CD1c-positive myeloid dendritic cell (primary cell): ENCODE results near the gene SNAPC2.

Experiments used
- DNase-seq: peaks from one replicate; pipeline ENCODE4 v3.0.0-alpha.2; 2016; ENCODE audit errors: extremely low spot score

The SNAPC2 gene

DNA sequence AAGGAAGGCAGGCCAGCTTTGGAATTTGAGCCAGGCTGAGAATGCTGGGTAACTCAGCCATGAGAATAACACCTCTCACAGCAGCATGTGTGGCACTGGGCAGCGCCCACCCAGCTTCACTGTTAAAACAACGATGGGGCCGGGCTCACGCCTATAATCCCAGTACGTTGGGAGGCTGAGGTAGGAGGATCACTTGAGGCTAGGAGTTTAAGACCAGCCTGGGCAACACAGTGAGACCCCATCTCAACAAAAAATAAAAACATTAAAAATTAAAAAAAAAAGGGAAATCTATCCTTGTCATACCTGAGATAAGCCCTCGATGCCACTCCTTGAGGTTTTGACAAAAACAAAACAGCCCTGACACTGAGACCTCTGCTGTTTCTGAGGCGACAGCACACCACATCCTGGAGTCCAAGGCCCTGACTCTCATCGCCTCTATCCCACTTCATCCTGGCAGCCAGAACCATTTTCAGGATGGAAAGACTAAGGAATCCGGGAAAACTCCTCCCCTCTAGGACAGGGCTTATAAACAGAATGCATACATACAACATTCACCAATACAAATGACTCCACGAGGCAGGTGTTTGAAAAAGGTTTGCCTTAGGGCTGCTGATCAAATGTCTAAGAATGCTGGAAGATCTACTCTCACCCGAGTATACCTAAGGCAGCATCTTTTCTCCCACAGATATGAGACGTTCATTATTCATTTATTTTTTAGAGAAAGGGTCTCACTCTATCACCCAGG is 46.0 kb downstream of the SNAPC2 start:
- no peak for DNase-seq

- DNase-seq: no peak
These were observed 48.1 kb downstream of the SNAPC2 start for GRCh38 chr19:7968008-7968795.

- no peak for DNase-seq
These were observed 48.8 kb downstream of the SNAPC2 start for GRCh38 chr19:7968796-7969554.

GRCh38 chr19:7969555-7969939 is 49.4 kb downstream of the SNAPC2 start:
- no peak for DNase-seq

DNA sequence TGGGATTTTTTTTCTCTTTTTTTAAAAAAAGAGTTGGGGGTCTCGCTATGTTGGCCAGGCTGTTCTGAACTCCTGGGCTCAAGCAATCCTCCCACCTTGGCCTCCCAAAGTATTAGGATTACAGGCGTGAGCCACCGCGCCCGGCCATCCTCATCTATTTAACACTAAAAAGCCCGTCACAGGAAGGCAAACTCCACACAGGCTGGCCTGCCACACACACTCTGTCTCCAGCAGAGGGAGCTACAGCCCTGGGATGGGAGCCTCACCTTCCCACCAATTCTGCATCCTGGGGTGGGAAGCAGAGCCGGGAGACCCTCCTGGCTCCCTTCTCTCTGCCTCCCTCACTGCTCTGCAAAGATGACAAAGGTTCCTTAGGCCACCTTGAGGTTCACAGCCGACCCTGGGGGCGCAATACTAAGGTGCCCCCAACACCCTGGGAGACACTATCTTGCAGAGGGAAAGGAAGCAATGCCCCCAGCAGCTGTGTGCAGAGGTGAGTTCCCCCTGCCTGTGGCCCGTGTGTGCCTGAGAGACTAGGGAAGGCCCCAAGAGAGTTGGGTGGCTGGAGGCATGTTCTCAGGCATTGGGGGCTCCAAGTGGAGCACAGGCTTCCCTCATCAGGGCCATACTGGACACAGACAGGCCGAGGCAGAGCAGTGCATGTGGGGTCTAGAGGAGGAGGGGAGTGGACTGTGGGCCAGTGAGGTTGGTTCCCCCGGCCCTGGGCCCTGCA is 50.7 kb downstream of the SNAPC2 start:
- DNase-seq: peak; percentile 46

DNA sequence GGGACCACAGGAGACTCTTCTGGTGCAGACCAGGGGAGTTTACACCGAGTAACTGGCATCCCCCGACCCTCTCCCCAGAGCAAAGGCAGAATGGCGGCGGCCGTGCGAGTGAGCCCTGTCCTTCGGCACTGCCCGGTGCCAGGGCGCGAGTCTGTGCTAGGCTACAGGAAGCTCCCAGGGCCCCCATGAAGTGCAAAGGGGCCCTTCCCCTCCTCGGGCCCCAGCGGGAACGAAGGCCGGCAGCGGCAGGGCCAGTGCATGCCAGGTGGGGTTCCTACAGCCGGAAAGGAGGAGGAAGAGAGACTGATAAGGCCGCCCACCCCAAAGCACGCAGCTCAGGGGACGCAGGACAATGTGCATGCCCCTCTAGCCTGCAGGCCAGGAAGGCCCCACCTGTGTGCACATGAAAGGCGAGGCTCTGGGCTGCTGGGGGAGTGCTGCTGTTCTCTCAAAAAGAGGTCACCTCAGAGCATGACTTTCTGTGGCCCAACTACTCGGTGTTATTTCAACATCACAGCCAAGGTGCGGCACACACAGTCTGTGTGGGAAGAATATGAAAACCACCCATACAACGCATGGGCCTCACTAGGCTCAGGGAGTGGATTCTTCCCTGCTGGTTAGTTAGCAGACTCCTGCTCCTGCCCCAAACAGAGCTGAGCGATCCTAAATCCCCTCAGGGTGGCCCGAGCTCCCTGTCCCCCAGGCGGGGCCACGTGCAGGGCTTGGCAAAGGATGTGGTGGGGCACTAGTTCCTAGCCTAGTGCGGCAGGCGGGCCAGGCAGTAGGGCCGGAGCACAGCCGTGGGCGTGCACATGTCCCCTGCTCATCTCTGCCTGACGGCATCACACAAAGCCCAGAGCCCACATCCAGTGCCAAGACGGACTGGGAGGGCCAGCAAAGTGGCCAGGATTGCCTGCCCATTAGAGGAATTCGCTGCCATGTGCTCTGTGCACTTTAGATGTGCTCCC is 51.7 kb downstream of the SNAPC2 start:
- DNase-seq: no peak
